ENCODE measurements around the gene IYD. TPM values are rescaled to one million over a fixed set of nuclear protein-coding genes. Genes with fewer than 3 reads are reported as not detected.

Gene IYD
- total RNA-seq, 1 experiment from 2014 or later: not detected

DNA sequence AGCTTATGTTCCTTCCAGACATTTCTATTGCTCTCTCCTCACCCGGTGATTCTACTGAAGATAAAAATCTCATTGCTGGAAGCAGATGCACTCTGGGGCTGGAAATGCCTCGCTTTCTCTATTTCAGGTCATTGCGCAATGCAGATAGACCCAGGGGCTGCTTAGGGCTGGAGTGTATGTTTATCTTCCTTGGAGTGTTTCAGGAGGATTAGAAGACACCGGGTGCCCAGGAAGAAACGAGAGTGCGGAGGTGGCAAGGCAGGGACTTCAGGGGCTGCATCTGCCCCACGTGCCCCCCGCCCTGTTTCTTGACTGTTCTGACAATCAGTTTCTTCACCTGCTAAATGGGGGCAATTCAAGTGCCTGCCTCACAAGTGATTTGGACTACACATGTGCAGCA is 45.6 kb upstream of the IYD start:
- no peak overlapping the region for H3K18ac ChIP-seq (ENCODE audit: insufficient read length, low read depth, low read length)
- H2BK15ac ChIP-seq (ENCODE audit: low read depth, low read length): no peak overlapping the region
- no peak overlapping the region for H4K5ac ChIP-seq (ENCODE audit: insufficient read length, low read depth, low read length)
- H3K4me1 ChIP-seq (ENCODE audit: insufficient read depth, low read length): no peaks in the 10 kb centered on the region; the same call in 1 of the 2 replicates
- no peaks in the 10 kb centered on the region for H4K20me1 ChIP-seq (ENCODE audit: control insufficient read depth, insufficient read depth, insufficient read length)
- H2BK20ac ChIP-seq (ENCODE audit: low read depth, low read length, poor library complexity, severe bottlenecking): no peak overlapping the region
- peaks cover 0 to 3% of the 10 kb centered on the region in 2 experiments; a peak in 2 of 5 replicates for H3K9me3 Mint-ChIP-seq
- WGBS (ENCODE audit: extremely low coverage, insufficient read length, low lambda C conversion rate): no CpG with 5 or more reads among the region's 8 CpGs
- no peak overlapping the region for H2BK5ac ChIP-seq (ENCODE audit: insufficient read length, low read length)
- peaks cover 24 to 29% of the 10 kb centered on the region in 2 experiments for H3K4me1 Mint-ChIP-seq
- no peak overlapping the region for H3K56ac ChIP-seq (ENCODE audit: insufficient read length, low read depth, low read length)
- no peak overlapping the region for H3K4me3 Mint-ChIP-seq
- H3K23ac ChIP-seq (ENCODE audit: insufficient read length, low read depth, low read length): no peak overlapping the region
- H3K27me3 ChIP-seq (ENCODE audit: insufficient read depth, low read length): no peaks in the 10 kb centered on the region
- no peak overlapping the region for H2AFZ ChIP-seq (ENCODE audit: low read length)
- no peak overlapping the region for H4K8ac ChIP-seq (replicated peaks; ENCODE audit: insufficient read length, low read depth, low read length)
- H3K27ac ChIP-seq (ENCODE audit: insufficient read length, low read depth, low read length): no peak overlapping the region
- H2AK5ac ChIP-seq (ENCODE audit: insufficient read length, low read length): no peak overlapping the region
- H4K91ac ChIP-seq (ENCODE audit: insufficient read length, low read depth, low read length): no peak overlapping the region
- H3K9ac ChIP-seq (ENCODE audit: extremely low read depth, insufficient read length, low read length): no peak overlapping the region
- H3K9me3 ChIP-seq (ENCODE audit: control insufficient read depth, low read depth, low read length): no peaks in the 10 kb centered on the region
- H3K36me3 Mint-ChIP-seq (ENCODE audit: insufficient read depth in 1 of 3, low read depth in 3 of 3): peaks cover 0 to 2% (median 0%) of the 10 kb centered on the region in 3 experiments; a peak in 1 of 7 replicates
- DNase-seq: no peak
- H3K4ac ChIP-seq (ENCODE audit: low read depth, low read length): no peak overlapping the region
- no peak overlapping the region for H3K14ac ChIP-seq (ENCODE audit: insufficient read depth, low read length)
- TF ChIP-seq, protein P1, sequence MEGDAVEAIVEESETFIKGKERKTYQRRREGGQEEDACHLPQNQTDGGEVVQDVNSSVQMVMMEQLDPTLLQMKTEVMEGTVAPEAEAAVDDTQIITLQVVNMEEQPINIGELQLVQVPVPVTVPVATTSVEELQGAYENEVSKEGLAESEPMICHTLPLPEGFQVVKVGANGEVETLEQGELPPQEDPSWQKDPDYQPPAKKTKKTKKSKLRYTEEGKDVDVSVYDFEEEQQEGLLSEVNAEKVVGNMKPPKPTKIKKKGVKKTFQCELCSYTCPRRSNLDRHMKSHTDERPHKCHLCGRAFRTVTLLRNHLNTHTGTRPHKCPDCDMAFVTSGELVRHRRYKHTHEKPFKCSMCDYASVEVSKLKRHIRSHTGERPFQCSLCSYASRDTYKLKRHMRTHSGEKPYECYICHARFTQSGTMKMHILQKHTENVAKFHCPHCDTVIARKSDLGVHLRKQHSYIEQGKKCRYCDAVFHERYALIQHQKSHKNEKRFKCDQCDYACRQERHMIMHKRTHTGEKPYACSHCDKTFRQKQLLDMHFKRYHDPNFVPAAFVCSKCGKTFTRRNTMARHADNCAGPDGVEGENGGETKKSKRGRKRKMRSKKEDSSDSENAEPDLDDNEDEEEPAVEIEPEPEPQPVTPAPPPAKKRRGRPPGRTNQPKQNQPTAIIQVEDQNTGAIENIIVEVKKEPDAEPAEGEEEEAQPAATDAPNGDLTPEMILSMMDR (conservative IDR thresholded peaks at IDR 0.05): no peak
- H2BK12ac ChIP-seq (ENCODE audit: insufficient read length, low read depth, low read length): no peak overlapping the region
- H3K23me2 ChIP-seq (ENCODE audit: insufficient read length, low read depth, low read length, poor library complexity, severe bottlenecking): peaks cover 3% of the 10 kb centered on the region
- no peak overlapping the region for H3T11ph ChIP-seq (ENCODE audit: low read length)
- H3K27ac Mint-ChIP-seq: no peak overlapping the region
- no peak overlapping the region for H2BK120ac ChIP-seq (ENCODE audit: low read depth, low read length, poor library complexity, severe bottlenecking)
- no peaks in the 10 kb centered on the region for H3K79me1 ChIP-seq (ENCODE audit: insufficient read depth, low read depth, low read length, poor library complexity, severe bottlenecking)
- H3K27me3 Mint-ChIP-seq (ENCODE audit: low read depth): peaks cover 3% of the 10 kb centered on the region; the same call in 1 of the 2 replicates
- H3K4me2 ChIP-seq (ENCODE audit: insufficient read depth, insufficient read length, low read length): no peak overlapping the region
- H3K79me2 ChIP-seq (ENCODE audit: insufficient read depth, low read length): no peaks in the 10 kb centered on the region
